Measurements from ENCODE around the gene TREM2. TPM values are rescaled to one million over a fixed set of nuclear protein-coding genes. Genes with fewer than 3 reads are reported as not detected.

Gene TREM2
- total RNA-seq, 4 donors from 2014 or later, result 1.0 TPM; not detected in 3

- no peaks in the 10 kb centered on the region for H3K27me3 ChIP-seq
- H3K27ac ChIP-seq, result no peak overlapping the region
- TF ChIP-seq CTCF (IDR thresholded peaks at IDR 0.05) (no peak), POLR2A (IDR thresholded peaks at IDR 0.05) (no peak)
- no peaks in the 10 kb centered on the region for H3K4me1 ChIP-seq
- no peak overlapping the region for H3K4me3 ChIP-seq
- DNase-seq, result no peak
- H3K36me3 ChIP-seq, result no peaks in the 10 kb centered on the region
- intact Hi-C loops (cut with DNase I; ENCODE audit: low total_unique reads), result no loop called here
- H3K9me3 ChIP-seq, result no peaks in the 10 kb centered on the region
Observed at GRCh38 chr6:41177287-41177686, 14.4 kb upstream of the TREM2 start.

- Histone ChIP-seq H3K9me3 (no peaks in the 10 kb centered on the region), H3K27me3 (no peaks in the 10 kb centered on the region), H3K27ac (no peak overlapping the region), H3K4me3 (no peak overlapping the region), H3K4me1 (no peaks in the 10 kb centered on the region), H3K36me3 (no peaks in the 10 kb centered on the region)
- TF ChIP-seq POLR2A (IDR thresholded peaks at IDR 0.05), result no peak
- no peak for TF ChIP-seq CTCF (IDR thresholded peaks at IDR 0.05)
- DNase-seq, result no peak
- intact Hi-C loops (cut with DNase I; ENCODE audit: low total_unique reads), result no loop called here
Observed at GRCh38 chr6:41176189-41176588, 13.3 kb upstream of the TREM2 start.

- intact Hi-C loops (cut with DNase I; ENCODE audit: low total_unique reads), result no loop called here
- no peak for DNase-seq
- Histone ChIP-seq H3K9me3 (no peaks in the 10 kb centered on the region), H3K4me1 (no peaks in the 10 kb centered on the region), H3K27ac (no peak overlapping the region), H3K27me3 (no peaks in the 10 kb centered on the region), H3K36me3 (no peaks in the 10 kb centered on the region), H3K4me3 (no peak overlapping the region)
- TF ChIP-seq POLR2A (IDR thresholded peaks at IDR 0.05) (no peak), CTCF (IDR thresholded peaks at IDR 0.05) (no peak)
Observed at GRCh38 chr6:41175084-41175483, 12.2 kb upstream of the TREM2 start.

GRCh38 chr6:41174610-41175009 is 11.7 kb upstream of the TREM2 start:
- Histone ChIP-seq H3K36me3 (no peaks in the 10 kb centered on the region), H3K4me1 (no peaks in the 10 kb centered on the region), H3K9me3 (no peaks in the 10 kb centered on the region), H3K27ac (no peak overlapping the region), H3K4me3 (no peak overlapping the region), H3K27me3 (no peaks in the 10 kb centered on the region)
- no peak for TF ChIP-seq CTCF (IDR thresholded peaks at IDR 0.05)
- no peak for TF ChIP-seq POLR2A (IDR thresholded peaks at IDR 0.05)
- intact Hi-C loops (cut with DNase I; ENCODE audit: low total_unique reads), result no loop called here
- no peak for DNase-seq

- TF ChIP-seq CTCF (IDR thresholded peaks at IDR 0.05) (no peak), POLR2A (IDR thresholded peaks at IDR 0.05) (no peak)
- intact Hi-C loops (cut with DNase I; ENCODE audit: low total_unique reads), result no loop called here
- Histone ChIP-seq H3K27ac (no peak overlapping the region), H3K4me3 (no peak overlapping the region), H3K4me1 (no peaks in the 10 kb centered on the region), H3K36me3 (no peaks in the 10 kb centered on the region), H3K27me3 (no peaks in the 10 kb centered on the region), H3K9me3 (no peaks in the 10 kb centered on the region)
- DNase-seq, result no peak
Observed at GRCh38 chr6:41171908-41172307, 9.0 kb upstream of the TREM2 start.
